HG03521 (cell line): ENCODE data around the gene DGKH.
"Not testable (repeated sequence)": the region's sequence is repeated elsewhere in the genome, so short reads cannot be mapped to it uniquely, and the experiment has no call there.

Experiments used
- ATAC-seq: cut with Tn5 transposase; IDR thresholded peaks from one replicate; pipeline ENCODE4 v1.9.1; 2021; ENCODE audit warnings: mild to moderate bottlenecking, moderate library complexity; ENCODE audit not compliant: unreplicated experiment

The DGKH gene

DNA sequence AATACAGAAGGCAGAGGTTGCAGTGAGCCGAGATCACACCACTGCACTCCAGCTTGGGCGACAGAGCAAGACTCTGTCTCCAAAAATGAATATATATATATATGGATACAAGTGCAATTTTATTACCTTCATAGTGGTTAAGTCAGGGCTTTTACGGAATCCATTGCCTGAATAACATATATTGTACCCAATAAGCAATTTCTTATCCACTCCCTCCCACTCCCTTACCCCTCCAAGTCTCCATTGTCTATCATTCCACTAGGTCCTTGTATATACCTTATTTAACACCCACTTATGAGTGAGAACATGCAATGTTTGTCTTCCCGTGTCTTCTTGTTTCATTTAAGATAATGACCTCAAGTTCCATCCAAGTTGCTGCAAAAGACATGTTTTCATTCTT is 175.2 kb downstream of the DGKH start:
- ATAC-seq, result no peak

GRCh38 chr13:42225051-42225450 is 176.6 kb downstream of the DGKH start:
- no peak for ATAC-seq

GRCh38 chr13:42226759-42227158 is 178.3 kb downstream of the DGKH start:
- not testable (repeated sequence) for ATAC-seq

- no peak for ATAC-seq
Measured at GRCh38 chr13:42228527-42228926, 180.1 kb downstream of the DGKH start.

DNA sequence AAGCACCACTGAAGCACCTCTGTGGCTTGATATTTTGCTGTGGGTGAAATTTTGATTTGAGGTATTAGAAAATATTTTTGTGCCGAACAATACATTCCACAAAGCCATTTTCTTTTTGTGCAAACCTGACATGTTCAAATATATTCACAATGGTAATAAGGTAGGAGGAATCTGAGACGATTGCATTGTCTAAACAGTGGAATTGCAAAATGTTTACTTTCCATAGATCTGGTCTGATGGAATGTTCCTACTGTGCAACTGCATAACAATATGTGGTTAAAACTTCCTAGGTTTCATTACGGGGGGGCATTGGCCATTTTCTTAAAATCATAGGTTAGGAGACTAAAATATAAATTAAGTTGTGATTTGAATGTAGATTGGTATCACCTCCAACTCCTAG is 180.8 kb downstream of the DGKH start:
- ATAC-seq, result no peak

GRCh38 chr13:42232671-42233070 is 184.2 kb downstream of the DGKH start:
- ATAC-seq, result no peak

DNA sequence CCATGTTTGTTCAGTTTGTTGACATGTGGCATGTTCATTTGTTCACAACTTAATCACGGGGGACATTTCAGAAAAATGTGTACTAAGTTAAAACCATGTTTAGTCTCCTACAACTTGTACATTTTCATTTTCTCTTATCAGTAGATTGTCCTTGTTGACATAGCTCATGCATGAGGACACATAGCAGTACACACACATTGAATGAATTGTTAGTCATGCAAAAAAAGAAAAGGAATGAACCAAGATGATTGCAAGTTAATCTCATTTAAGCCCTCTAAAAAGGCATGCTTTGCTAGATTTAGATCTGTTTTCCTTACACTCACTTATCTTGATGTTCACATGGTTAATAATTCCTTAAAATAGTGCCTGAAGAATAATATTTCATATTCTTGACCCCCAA is 185.3 kb downstream of the DGKH start:
- ATAC-seq, result no peak

- no peak for ATAC-seq
Measured at GRCh38 chr13:42239161-42239560, 190.7 kb downstream of the DGKH start.

- no peak for ATAC-seq
Measured at GRCh38 chr13:42239644-42240043, 191.2 kb downstream of the DGKH start.

GRCh38 chr13:42246541-42246940 is 198.1 kb downstream of the DGKH start:
- ATAC-seq, result no peak

DNA sequence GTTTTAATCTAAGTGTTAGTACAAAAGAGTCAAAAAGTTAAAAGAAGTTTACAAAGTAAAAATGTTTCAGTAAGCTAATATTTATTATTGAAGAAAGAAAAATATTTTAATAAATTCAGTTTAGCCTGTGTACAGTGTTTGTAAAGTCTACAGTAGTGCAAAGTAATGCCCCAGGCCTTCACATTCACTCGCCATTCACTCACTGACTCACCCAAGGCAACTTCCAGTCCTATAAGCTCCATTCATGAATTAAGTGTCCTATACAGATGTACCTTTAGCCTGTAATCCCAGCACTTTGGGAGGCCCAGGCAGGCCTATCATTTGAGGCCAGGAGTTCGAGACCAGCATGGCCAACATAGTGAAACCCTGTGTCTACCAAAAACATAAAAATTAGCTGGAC is 199.4 kb downstream of the DGKH start:
- no peak for ATAC-seq

- no peak for ATAC-seq
Measured at GRCh38 chr13:42255886-42256285, 207.4 kb downstream of the DGKH start.

- no peak for ATAC-seq
Measured at GRCh38 chr13:42258747-42259146, 210.3 kb downstream of the DGKH start.

DNA sequence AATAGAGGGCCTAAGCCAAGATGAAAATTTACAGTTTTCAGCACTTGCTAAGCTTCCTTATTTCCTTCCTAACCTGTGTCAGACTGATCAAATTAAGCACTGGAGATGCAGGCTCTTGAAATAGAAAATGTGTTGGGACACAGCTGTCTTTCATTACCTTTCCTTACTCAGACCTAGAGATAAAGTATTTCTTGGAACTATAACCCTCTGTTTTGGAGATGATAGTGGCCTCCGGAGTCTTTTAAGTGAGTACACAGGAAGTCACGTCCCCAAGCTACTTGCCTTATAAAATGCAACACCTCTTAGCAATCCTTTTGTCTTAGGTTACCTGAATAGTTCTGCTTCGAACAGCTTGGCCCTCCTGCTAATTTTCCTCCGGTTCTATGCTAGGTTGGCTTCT is 211.1 kb downstream of the DGKH start:
- no peak for ATAC-seq

- ATAC-seq, result no peak
Measured at GRCh38 chr13:42260903-42261654, 212.6 kb downstream of the DGKH start.

GRCh38 chr13:42266473-42266872 is 218.0 kb downstream of the DGKH start:
- no peak for ATAC-seq

DNA sequence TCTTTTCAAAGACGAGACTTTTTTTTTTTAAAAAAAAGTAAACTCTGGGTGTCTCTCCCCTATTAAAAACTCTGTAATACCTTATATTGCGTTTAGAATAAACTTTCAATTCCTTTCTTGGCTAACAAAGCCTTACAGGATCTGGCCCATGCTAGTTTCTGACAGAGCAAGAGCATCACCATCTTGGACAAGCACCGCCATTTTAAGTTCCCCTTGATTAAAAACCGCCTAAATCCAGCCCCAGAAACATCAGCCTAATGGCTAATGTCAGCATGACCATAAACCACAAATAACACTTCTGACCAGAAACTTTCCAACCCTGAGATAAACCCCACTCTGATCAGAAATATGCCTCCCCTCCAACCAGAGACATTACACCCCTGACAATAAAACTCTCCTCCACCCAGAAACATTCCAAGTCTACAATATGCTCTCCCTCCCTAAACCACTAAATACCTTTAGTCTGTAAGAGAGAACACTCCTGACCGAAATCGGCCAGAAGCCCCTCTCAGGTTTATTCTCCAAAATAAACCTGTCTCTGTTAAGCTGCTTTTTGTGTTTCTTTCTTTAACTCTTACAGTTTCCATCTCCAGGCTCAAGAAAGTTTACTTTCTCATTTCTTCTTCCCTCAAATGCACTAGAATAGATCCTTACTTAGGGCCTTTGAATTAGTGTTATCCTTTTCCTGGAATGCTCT is 221.9 kb downstream of the DGKH start:
- no peak for ATAC-seq

- no peak for ATAC-seq
Measured at GRCh38 chr13:42270857-42271215, 222.4 kb downstream of the DGKH start.

- peak; percentile 85 for ATAC-seq
Measured at GRCh38 chr13:42271337-42272114, 223.1 kb downstream of the DGKH start.

DNA sequence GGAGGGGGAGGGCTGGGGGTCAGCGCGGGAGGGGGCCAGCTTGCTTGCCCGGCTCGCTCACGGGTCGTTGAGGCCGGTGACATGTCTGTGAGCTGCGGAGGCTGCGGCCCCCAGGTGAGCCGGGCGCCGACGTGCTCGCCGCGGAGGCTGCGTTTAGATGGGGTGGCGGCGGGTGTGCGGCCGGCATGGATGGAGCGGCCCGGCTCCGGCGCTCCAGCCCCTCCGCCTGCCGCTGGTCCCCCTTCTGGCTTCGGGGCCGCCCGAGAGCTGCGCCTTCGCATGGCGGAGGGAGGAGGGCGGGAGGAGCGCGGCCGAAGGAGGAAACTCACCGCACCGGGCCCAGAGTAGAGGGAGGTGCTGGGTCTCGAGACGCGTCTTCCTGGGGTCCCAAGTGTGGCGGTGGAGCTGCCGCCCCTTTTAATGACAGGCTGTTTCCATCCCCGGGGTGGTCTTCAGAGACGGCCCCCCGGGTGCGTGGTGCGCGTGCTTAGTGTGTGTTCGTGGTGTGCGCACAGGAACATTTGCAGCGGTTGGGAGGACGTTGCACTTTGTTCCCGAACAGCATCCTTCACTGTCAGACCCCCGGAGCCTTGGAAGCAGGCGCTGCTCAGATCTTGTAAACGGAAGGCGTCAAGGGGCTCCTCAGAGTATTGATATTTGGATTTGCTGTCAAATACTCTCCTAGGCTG is 223.8 kb downstream of the DGKH start, which contains the start of gene AKAP11:
TSS of gene AKAP11 (plus strand) at position 38 of the 689 bp plus-strand sequence. CDS start 14,197 bp downstream, outside the sequence.
- ATAC-seq, result peak; percentile 24

GRCh38 chr13:42272804-42273175 is 224.3 kb downstream of the DGKH start:
- ATAC-seq, result no peak
